B cell (primary cell): ENCODE measurements around the gene MBNL1. TPM values are rescaled to one million over a fixed set of nuclear protein-coding genes. Genes with fewer than 3 reads are reported as not detected.

Source experiments
- ATAC-seq: fragments of 200-7000 bp; cut with Tn5 transposase; one replicate; pipeline ENCODE4 v1.10.0; 2021; ENCODE audit warnings: low read depth, mild to moderate bottlenecking, moderate number of reproducible peaks, moderate library complexity
- CTCF ChIA-PET: fragments of 350-600 bp; sonication (Branson Sonifier 250); formaldehyde crosslinking; loops from one replicate; lab custom pipeline; 2021; ENCODE audit warnings: antibody characterized with exemption, inconsistent platforms; lab: Charles Lee
- POLR2A ChIA-PET: fragments of 350-600 bp; sonication (Branson Sonifier 250); formaldehyde crosslinking; loops from one replicate; lab custom pipeline; 2021; ENCODE audit warnings: antibody characterized with exemption; lab: Charles Lee
- DNase-seq: peaks from one replicate; pipeline ENCODE4 v3.0.0; 2013
- H2AFZ ChIP-seq: 2 replicates; pipeline ENCODE4 v1.6.1; 2012; ENCODE audit warnings: mild to moderate bottlenecking, low read depth, low read length; ENCODE audit not compliant: insufficient read depth, poor library complexity, severe bottlenecking
- H3K27ac ChIP-seq, 2 donors: 1 replicate in 1 of 2; 2 replicates in 1 of 2; pipeline ENCODE4 v1.5.1; 2012 to 2013; ENCODE audit warnings: low read length in 2 of 2, mild to moderate bottlenecking in 2 of 2, moderate library complexity in 1 of 2
- H3K27me3 ChIP-seq, 4 experiments: fragments of 200-600 bp in 1 of 4; sonication (generic) in 1 of 4; replicated peaks in 1 of 4; 1 replicate in 2 of 4; 2 replicates in 2 of 4; pipeline versions ENCODE4 v1.6.1 to v1.7.0; 2013 to 2016; ENCODE audit warnings: low read length in 3 of 4, mild to moderate bottlenecking in 2 of 4, mixed read lengths in 1 of 4, moderate library complexity in 1 of 4; ENCODE audit not compliant: insufficient read depth in 4 of 4, control insufficient read depth in 3 of 4; ENCODE audit errors: control extremely low read depth in 1 of 4
- H3K36me3 ChIP-seq, 2 experiments: replicated peaks in 1 of 2; 1 replicate in 1 of 2; 2 replicates in 1 of 2; pipeline versions ENCODE4 v1.6.1 to v1.7.1; 2013; ENCODE audit warnings: low read length in 1 of 2; ENCODE audit not compliant: insufficient read depth in 2 of 2, control insufficient read depth in 1 of 2; ENCODE audit errors: control extremely low read depth in 1 of 2, extremely low read depth in 1 of 2
- H3K4me1 ChIP-seq, 2 donors: fragments of 200-600 bp in 1 of 2; sonication (generic) in 1 of 2; 1 replicate in 1 of 2; 2 replicates in 1 of 2; pipeline versions ENCODE4 v1.5.1 to v1.6.1; 2013 to 2017; ENCODE audit warnings: low read length in 2 of 2; ENCODE audit not compliant: control insufficient read depth in 2 of 2, insufficient read depth in 2 of 2
- H3K4me2 ChIP-seq: replicated peaks from 2 replicates; pipeline ENCODE3; 2012; ENCODE audit warnings: mild to moderate bottlenecking, low read depth, low read length; ENCODE audit not compliant: poor library complexity, severe bottlenecking
- H3K4me3 ChIP-seq, 5 experiments: fragments of 200-600 bp in 1 of 5; sonication (generic) in 1 of 5; 1 replicate in 3 of 5; 2 replicates in 2 of 5; pipeline versions ENCODE4 v1.5.1 to v1.7.0; 2011 to 2016; ENCODE audit warnings: low read length in 4 of 5, mild to moderate bottlenecking in 4 of 5, low read depth in 2 of 5, control low read depth in 1 of 5, moderate library complexity in 1 of 5; ENCODE audit not compliant: insufficient read depth in 1 of 5; ENCODE audit errors: control extremely low read depth in 1 of 5, extremely low read depth in 1 of 5
- H3K79me2 ChIP-seq: fragments of 200-600 bp; sonication (generic); one replicate; pipeline ENCODE4 v1.6.0; 2016; ENCODE audit warnings: low read length; ENCODE audit not compliant: control insufficient read depth, insufficient read depth
- H3K9ac ChIP-seq: fragments of 200-600 bp; sonication (generic); 2 replicates; pipeline ENCODE4 v1.6.1; 2017; ENCODE audit warnings: mild to moderate bottlenecking, low read length, moderate library complexity
- H3K9me3 ChIP-seq, 3 donors: one replicate each; pipeline versions ENCODE4 v1.6.1 to v1.7.1; 2013; ENCODE audit warnings: low read length in 2 of 3; ENCODE audit not compliant: control insufficient read depth in 2 of 3, insufficient read depth in 1 of 3; ENCODE audit errors: control extremely low read depth in 1 of 3
- H4K20me1 ChIP-seq: 2 replicates; pipeline ENCODE4 v1.6.0; 2012; ENCODE audit warnings: mild to moderate bottlenecking, low read length; ENCODE audit not compliant: insufficient read depth, control insufficient read depth, poor library complexity, severe bottlenecking
- H3K27ac Mint-ChIP-seq: one replicate; pipeline ENCODE4 v1.8.0; 2021; ENCODE audit warnings: mixed read lengths
- H3K27me3 Mint-ChIP-seq: one replicate; pipeline ENCODE4 v1.8.0; 2021; ENCODE audit warnings: mixed read lengths
- H3K4me1 Mint-ChIP-seq: one replicate; pipeline ENCODE4 v1.8.0; 2021; ENCODE audit warnings: mixed read lengths
- H3K4me3 Mint-ChIP-seq: one replicate; pipeline ENCODE4 v1.8.0; 2021; ENCODE audit warnings: mixed read lengths
- H3K9me3 Mint-ChIP-seq: one replicate; pipeline ENCODE4 v1.8.0; 2022; ENCODE audit warnings: mixed read lengths; ENCODE audit not compliant: insufficient read depth
- CTCF ChIP-seq: fragments of 200-600 bp; IDR thresholded peaks from one replicate; pipeline ENCODE4 v1.8.0; 2022; ENCODE audit warnings: antibody characterized with exemption, mild to moderate bottlenecking
- EZH2 ChIP-seq: IDR thresholded peaks from 2 replicates; pipeline ENCODE4 v1.6.1; 2012; ENCODE audit warnings: borderline replicate concordance, low read depth, mild to moderate bottlenecking, moderate library complexity, low read length; ENCODE audit not compliant: insufficient read depth, poor library complexity, severe bottlenecking
- WGBS: methylation state at CpG from one replicate; pipeline ENCODE4 v1.1.5; 2013; ENCODE audit warnings: missing lambda C conversion rate; ENCODE audit not compliant: insufficient coverage; 5-methylcytosine and 5-hydroxymethylcytosine counted together
- intact Hi-C: fragments of 100-400 bp; cut with micrococcal nuclease; formaldehyde crosslinking; loops from one replicate; pipeline ENCODE4 v1.10.0; 2022
- polyA plus RNA-seq: library from polyadenylated mRNA; depleted of rRNA; stranded (reverse); fragments of >200 nt; gene quantifications from 2 replicates; pipeline ENCODE4 v1.2.3, GENCODE V29; 2012
- total RNA-seq, 2 donors: library from RNA; stranded (reverse); fragments of 120-200 nt in 1 of 2; gene quantifications; 1 replicate in 1 of 2; 2 replicates in 1 of 2; pipeline versions ENCODE4 v1.2.3 to v1.2.4, GENCODE V29; 2013 to 2022

MBNL1 gene
- total and polyA plus RNA-seq, 2 donors (not counting 1 experiment from before 2014, with no cell fraction given): 195 to 505 TPM

DNA sequence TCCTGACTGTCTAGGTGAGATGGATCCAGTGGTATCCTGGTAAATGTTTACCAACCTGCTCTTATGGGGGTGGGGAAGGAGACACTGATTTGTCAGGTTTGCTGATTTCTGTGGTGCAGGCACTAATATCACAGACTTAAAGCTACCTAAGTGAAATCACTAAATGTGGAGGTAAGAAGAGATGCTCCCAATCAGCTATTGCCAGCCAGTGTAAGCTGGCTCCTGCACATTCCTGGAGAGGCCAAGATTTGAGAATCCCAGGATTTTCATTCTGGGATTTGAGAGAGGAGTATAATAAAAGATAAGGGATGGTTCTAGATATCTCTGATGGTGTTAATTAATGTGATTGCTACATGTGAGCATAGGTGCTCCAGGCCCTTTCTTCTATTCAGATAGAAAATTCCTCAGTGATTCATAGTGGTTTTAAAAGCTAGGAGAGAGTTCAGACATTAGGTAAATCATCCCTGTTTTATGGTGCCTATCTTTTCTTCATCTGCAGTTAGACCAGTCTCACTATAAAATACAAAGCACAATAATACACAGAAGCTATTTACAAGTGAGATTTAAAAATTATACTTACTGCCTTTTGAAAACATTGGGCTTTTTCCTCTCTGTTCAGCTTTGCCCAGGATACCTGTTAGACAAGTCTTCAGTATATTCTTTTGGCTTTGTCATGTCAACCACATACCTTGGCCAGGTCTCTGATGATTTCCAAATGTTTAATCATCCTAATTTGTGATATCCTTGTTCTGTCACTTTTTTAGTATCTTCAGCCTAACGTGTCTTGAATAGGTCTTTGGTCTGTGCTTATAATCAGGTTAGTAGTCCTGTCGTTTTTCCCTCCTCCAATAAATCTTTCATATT, 90.9 kb downstream of the MBNL1 start:
- peak overlapping the region; percentile 67 for H3K27ac Mint-ChIP-seq
- peaks cover 63% of the 10 kb centered on the region for H3K4me1 Mint-ChIP-seq
- CTCF ChIA-PET: interaction anchor here (0.5 to 1.0 kb wide), 3 partner anchors 21 to 165 kb away, joined by 3 read pairs; no protein-coding TSS in a partner anchor
- DNase-seq: no peak
- peak overlapping the region in 1 of 2 donors; percentile 68 for H3K27ac ChIP-seq
- no peaks in the 10 kb centered on the region for H3K9me3 ChIP-seq
- H3K9me3 Mint-ChIP-seq: no peaks in the 10 kb centered on the region
- intact Hi-C loops: no loop called here
- H4K20me1 ChIP-seq: peaks cover 6% of the 10 kb centered on the region
- no peak overlapping the region for H3K4me3 Mint-ChIP-seq
- H3K4me3 ChIP-seq: no peak overlapping the region
- H3K4me2 ChIP-seq: no peak overlapping the region
- H3K4me1 ChIP-seq: peaks cover 0 to 20% of the 10 kb centered on the region in 2 donors
- WGBS: no CpG with 5 or more reads among the region's 2 CpGs
- H3K36me3 ChIP-seq: peaks cover 13 to 44% of the 10 kb centered on the region in 2 experiments
- H3K9ac ChIP-seq: no peak overlapping the region
- TF ChIP-seq EZH2: no peak
- no peak for TF ChIP-seq CTCF
- no peaks in the 10 kb centered on the region for H3K27me3 ChIP-seq
- POLR2A ChIA-PET: no interaction called here
- no peak for ATAC-seq
- no peaks in the 10 kb centered on the region for H3K27me3 Mint-ChIP-seq
- H2AFZ ChIP-seq: no peak overlapping the region
- H3K79me2 ChIP-seq: peaks cover 97% of the 10 kb centered on the region

DNA sequence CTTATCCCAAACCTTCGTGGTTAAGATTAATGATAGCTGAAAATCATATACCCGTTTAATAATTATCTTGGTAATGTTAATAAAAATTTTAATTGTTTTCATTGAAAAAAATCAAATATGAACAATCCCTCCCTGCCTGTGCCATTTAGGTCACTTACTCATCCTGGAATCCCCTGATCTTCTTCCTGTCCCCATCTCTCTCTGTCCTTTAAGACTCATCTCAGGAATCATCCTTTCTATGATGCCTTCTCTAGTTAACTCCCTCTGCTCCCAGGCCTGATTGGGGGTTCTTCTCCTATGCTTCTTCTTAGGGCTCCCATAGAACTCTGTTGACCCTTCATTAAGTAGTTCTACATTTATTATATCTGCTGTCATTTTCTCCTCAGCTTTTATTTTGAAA, 91.6 kb downstream of the MBNL1 start:
- peaks cover 61% of the 10 kb centered on the region for H3K4me1 Mint-ChIP-seq

More for the DNA sequence above, 91.6 kb downstream of the MBNL1 start:
- Histone ChIP-seq H3K27me3 (no peaks in the 10 kb centered on the region), H3K4me3 (no peak overlapping the region), H3K9me3 (no peaks in the 10 kb centered on the region), H3K36me3 (peaks cover 13 to 42% of the 10 kb centered on the region in 2 experiments), H3K4me2 (no peak overlapping the region), H3K79me2 (peaks cover 97% of the 10 kb centered on the region), H3K27ac (peak overlapping the region in 1 of 2 donors; percentile 68), H2AFZ (no peak overlapping the region), H3K9ac (no peak overlapping the region), H3K4me1 (peaks cover 0 to 20% of the 10 kb centered on the region in 2 donors), H4K20me1 (peaks cover 6% of the 10 kb centered on the region)
- TF ChIP-seq CTCF (no peak), EZH2 (no peak)
- ATAC-seq (no peak), DNase-seq (no peak)
- intact Hi-C loops: no loop called here
- H3K27me3 Mint-ChIP-seq: no peaks in the 10 kb centered on the region
- H3K9me3 Mint-ChIP-seq: no peaks in the 10 kb centered on the region
- no CpG with 5 or more reads among the region's 2 CpGs for WGBS
- POLR2A ChIA-PET: no interaction called here
- CTCF ChIA-PET: interaction anchor here (0.5 to 1.0 kb wide), 4 partner anchors 22 to 166 kb away, joined by 3 read pairs; no protein-coding TSS in a partner anchor
- no peak overlapping the region for H3K4me3 Mint-ChIP-seq
- H3K27ac Mint-ChIP-seq: peak overlapping the region; percentile 56
